ENCODE results near the gene FAF1. TPM values are rescaled to one million over a fixed set of nuclear protein-coding genes. Genes with fewer than 3 reads are reported as not detected.

The FAF1 gene
- total and polyA plus RNA-seq, 9 of the 15 experiments (the other 6 are each of a cell fraction or from before 2014, with no cell fraction given): 48.7 to 225 (median 118) TPM

GRCh38 chr1:50969611-50970508 is 9.8 kb upstream of the FAF1 start, which contains the start of gene CDKN2C (continued):
- TF ChIP-seq CCNT2 (IDR thresholded peaks at IDR 0.05; ENCODE audit: borderline replicate concordance, extremely low read depth, insufficient read length, low read depth, low read length) (peak; percentile 7), ZNF589 (CRISPR knock-in tag; IDR thresholded peaks at IDR 0.05; ENCODE audit: low read depth) (no peak), CREM (IDR thresholded peaks at IDR 0.05; ENCODE audit: low read depth) (peak; percentile 47; the same call in 1 of the 2 replicates), CREB3L1 (IDR thresholded peaks at IDR 0.05; ENCODE audit: borderline replicate concordance, low read depth) (no peak; the same call in 1 of the 2 replicates), AFF1 (IDR thresholded peaks at IDR 0.05; ENCODE audit: low read depth in 1 of 2, partially characterized antibody in 2 of 2) (peak; percentile 48 to 62), MNT (conservative IDR thresholded peaks at IDR 0.05) (peak; percentile 44 to 73), GATAD2A (IDR thresholded peaks at IDR 0.05) (0 out of 2 replicates have a peak, but pooled peaks have one; percentile 50), ZNF695 (CRISPR knock-in tag; IDR thresholded peaks at IDR 0.05) (peak; percentile 27; the same call in 1 of the 2 replicates), NBN (IDR thresholded peaks at IDR 0.05; ENCODE audit: low read depth) (peak; percentile 23; the same call in 1 of the 2 replicates), BRF2 (IDR thresholded peaks at IDR 0.05; ENCODE audit: borderline replicate concordance, insufficient read depth, insufficient read length) (no peak), ARHGAP35 (IDR thresholded peaks at IDR 0.05; ENCODE audit: partially characterized antibody) (no peak), E2F6 (IDR thresholded peaks at IDR 0.05; ENCODE audit: borderline replicate concordance in 1 of 2, extremely low read depth in 1 of 2, insufficient read depth in 1 of 2, insufficient read length in 1 of 2, low read depth in 1 of 2, low read length in 1 of 2, poor library complexity in 1 of 2, severe bottlenecking in 1 of 2) (no peak), GTF2E2 (tag; IDR thresholded peaks at IDR 0.05) (0 out of 2 replicates have a peak, but pooled peaks have one; percentile 29), EP400 (IDR thresholded peaks at IDR 0.05) (peak; percentile 40)

All from K562 (cell line).